ENCODE measurements around the gene WASHC1.
"Not testable (repeated sequence)": the region's sequence is repeated elsewhere in the genome, so short reads cannot be mapped to it uniquely, and the experiment has no call there.

Gene WASHC1, protein sequence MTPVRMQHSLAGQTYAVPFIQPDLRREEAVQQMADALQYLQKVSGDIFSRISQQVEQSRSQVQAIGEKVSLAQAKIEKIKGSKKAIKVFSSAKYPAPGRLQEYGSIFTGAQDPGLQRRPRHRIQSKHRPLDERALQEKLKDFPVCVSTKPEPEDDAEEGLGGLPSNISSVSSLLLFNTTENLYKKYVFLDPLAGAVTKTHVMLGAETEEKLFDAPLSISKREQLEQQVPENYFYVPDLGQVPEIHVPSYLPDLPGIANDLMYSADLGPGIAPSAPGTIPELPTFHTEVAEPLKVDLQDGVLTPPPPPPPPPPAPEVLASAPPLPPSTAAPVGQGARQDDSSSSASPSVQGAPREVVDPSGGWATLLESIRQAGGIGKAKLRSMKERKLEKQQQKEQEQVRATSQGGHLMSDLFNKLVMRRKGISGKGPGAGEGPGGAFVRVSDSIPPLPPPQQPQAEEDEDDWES

DNA sequence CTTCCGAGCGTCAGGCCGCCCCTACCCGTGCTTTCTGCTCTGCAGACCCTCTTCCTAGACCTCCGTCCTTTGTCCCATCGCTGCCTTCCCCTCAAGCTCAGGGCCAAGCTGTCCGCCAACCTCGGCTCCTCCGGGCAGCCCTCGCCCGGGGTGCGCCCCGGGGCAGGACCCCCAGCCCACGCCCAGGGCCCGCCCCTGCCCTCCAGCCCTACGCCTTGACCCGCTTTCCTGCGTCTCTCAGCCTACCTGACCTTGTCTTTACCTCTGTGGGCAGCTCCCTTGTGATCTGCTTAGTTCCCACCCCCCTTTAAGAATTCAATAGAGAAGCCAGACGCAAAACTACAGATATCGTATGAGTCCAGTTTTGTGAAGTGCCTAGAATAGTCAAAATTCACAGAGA is at the start of gene WASHC1:
Gene WASHC1, minus strand, starts transcription at position 101 of the 400 bp plus-strand sequence. CDS start 4,457 bp downstream, outside the sequence.
- not testable (repeated sequence) for DNase-seq

DNA sequence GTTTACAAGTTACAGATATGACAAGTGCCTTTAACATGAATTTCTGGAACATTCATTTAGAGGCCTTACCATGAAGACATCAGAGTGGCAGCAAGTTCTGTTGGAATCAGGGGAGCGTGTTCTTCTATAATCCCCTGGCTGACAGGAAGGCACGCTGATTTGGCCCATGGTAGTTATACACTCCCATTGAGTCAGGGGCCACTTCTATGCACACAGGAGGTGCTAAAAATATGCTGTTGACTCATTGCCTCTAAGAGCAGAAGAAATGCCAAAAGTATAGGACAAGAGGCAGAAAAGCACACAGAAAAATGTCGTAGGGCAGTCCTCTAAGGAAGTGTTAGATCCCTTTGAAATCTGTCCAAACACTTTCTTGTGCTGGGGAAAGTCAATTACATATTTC is 49.1 kb upstream of the WASHC1 start:
- not testable (repeated sequence) for DNase-seq

DNA sequence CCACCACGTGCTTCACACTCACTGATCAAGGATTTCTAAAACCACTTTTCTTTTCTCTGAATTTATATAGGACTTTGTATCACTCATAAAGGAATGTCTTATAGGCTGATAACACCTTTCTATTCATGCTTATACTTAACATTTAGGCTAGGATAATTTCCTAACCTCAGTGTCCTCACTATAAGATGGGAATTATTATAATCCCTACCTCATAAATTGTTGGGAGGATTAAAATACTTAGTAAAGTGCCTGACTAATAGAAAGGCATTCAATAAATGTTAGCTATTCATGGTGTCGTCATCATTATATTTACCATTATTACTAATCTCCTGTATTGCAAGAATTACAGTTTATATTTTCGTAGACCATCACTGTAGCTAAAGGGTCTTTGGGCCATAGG is 47.1 kb upstream of the WASHC1 start:
- DNase-seq: not testable (repeated sequence)

GRCh38 chr9:73900-74525 is 44.8 kb upstream of the WASHC1 start:
- DNase-seq: not testable (repeated sequence)

- DNase-seq: peak; percentile 27
Observed at GRCh38 chr9:73076-73899, 44.0 kb upstream of the WASHC1 start.

- DNase-seq: not testable (repeated sequence)
Observed at GRCh38 chr9:63031-63629, 33.9 kb upstream of the WASHC1 start.

DNA sequence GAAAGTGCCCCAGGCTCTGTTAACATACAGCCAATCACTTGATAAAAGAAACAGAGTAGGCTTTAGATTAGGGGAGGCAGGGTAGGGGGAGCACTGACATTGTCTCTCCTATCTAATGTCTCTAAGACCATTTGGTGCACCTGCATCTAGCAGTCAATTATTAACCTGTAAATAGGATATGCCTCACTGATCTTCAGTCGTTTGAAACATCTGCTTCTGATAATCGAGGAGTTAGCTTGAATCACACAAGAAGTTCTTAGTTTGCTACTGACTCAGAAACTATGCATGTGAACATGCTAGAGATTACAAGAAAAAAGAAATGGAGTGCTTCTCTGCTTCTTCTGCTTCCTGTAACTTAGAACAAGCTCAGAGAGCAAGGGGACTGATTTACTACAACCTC is 23.4 kb upstream of the WASHC1 start:
- DNase-seq: peak; percentile 38

GRCh38 chr9:48190-48842 is 19.1 kb upstream of the WASHC1 start:
- DNase-seq: not testable (repeated sequence)

DNA sequence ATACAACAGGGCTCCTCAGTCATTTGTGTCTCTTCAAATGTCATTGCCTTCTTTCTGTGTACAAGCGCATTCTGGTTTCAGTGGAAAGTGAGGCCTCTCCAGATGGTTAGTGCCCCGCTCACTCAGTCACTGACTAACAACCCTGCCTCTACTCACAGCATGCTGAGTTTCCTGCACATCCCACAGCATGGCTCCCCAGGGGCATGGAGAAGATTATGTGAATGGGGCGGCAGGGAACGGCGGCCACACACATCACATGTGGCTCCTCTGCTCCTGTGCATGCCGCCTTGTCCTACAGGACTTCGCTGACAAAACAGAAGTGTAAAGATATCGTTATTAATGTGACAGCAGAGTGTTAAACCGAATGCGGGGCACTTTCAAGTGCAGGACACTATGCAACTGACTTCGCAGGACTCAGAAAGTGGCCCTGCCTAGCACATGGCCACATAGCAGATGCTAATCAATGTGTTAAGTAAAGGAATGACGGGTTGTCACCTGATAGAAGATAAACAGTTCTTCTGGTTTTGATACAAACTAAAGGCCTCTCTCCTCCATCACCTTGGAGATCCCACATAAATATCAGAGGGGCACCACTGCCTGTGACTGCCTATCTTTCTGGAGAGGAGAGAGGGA is 17.5 kb upstream of the WASHC1 start:
- not testable (repeated sequence) for DNase-seq

DNA sequence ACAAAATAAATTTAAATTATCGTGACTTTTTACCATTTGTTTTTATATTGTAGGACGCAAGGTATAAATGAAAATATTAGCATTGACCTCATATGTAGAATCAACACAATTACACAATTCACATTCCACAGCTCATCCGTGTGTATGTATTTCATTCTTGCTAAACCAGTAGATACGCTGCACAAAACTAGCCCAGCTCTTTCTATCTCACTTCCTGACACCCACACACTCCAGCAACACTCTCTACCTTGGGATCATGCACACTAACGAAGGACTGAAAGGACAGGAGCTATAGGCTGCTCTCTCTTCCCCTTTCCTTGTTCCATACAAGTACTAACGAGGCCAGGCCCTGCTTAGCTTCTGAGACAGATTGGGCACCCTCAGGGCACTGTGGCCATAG is 16.9 kb upstream of the WASHC1 start:
- not testable (repeated sequence) for DNase-seq

DNA sequence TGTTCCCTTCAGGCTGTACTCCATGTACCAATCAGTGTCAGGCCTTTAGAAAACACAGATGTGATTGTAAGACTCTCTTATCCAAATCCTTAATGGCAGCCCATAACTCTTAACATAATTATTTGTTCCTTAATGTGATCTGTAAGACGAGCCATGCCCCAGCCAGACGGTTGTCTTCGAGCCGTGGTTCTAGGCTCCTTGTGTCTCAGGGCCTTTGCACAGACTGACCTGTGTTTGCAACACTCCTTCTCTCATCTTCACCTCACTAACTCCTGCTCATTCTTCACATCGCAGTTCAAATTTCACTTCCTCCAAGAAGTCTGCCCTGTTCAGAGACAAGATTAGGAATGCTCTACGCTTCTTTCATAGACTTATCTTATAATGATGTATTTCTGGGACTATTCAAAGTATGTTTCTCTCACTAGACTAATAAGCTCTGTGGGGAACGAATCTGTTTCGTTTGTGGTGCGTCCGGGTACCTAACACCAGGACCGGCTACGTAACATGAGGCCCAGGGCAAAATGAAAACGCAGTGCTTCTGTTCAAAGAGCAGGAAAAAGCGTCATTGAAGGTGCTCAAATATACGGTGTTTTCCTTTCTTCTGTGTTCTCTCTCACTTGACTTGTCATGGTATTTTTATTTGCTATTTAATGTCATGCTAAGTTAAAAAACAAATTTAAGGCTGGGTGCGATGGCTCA is 16.1 kb upstream of the WASHC1 start:
- not testable (repeated sequence) for DNase-seq

DNA sequence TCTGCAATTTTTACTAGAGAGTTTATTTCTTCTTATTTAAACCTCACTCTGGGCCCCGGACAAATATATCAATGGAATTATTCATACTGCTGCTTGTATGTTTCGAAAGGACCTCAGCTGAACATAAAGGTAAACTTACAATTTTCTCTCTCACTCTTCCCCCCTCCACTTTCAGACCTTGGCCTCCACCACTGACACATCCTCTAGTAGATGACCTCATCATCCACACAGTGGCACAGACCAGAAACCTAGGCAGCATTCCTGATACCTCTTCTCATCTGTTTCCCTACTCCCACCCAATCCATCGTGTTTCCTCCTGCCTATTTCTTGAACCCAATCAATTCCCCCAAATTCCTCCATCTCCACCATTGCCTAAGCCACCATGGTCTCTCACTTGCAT is 15.2 kb upstream of the WASHC1 start:
- DNase-seq: not testable (repeated sequence)

DNA sequence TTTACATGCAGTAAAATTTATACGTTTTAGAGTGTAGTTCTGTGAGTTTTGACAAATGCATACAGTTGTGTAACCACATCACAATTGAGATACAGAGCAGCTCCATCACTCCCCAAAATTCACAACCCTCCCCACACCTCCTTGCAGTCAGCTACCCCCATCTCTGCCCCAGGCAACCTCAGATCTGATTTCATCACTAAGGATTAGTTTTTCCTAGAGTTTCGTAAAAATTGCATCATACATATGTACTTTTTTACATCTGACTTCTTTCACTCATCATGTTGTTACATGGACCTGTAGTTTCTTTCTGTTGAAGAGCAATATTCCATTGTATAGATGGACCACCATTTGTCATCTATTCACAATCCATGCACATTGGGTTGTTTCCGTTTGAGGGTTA is 14.4 kb upstream of the WASHC1 start:
- not testable (repeated sequence) for DNase-seq

DNA sequence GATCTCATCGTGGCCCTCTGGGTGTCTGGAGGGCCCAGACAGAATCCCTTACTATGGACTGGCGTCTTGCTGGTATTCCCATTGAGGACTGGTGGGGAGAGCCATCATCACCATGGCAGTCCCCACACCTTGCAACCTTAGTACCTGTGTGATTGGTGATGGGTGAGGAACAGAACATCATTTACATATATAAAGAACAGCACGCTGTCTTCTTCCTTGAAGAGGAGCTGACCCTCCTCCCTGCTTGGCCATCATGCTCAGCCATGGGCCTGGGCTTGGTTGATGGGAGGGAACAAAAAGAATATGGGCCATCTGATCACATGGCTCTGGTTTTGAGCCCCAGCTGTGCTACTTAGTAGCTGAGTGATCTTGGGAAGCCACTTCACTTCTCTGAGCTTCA is 13.9 kb upstream of the WASHC1 start:
- not testable (repeated sequence) for DNase-seq

GRCh38 chr9:41819-42218 is 12.6 kb upstream of the WASHC1 start:
- not testable (repeated sequence) for DNase-seq

GRCh38 chr9:41261-41676 is 12.0 kb upstream of the WASHC1 start:
- DNase-seq: not testable (repeated sequence)

- not testable (repeated sequence) for DNase-seq
Observed at GRCh38 chr9:32308-32707, 3.1 kb upstream of the WASHC1 start.

- not testable (repeated sequence) for DNase-seq
Observed at GRCh38 chr9:28775-29174, 481 bp downstream of the WASHC1 start.

DNA sequence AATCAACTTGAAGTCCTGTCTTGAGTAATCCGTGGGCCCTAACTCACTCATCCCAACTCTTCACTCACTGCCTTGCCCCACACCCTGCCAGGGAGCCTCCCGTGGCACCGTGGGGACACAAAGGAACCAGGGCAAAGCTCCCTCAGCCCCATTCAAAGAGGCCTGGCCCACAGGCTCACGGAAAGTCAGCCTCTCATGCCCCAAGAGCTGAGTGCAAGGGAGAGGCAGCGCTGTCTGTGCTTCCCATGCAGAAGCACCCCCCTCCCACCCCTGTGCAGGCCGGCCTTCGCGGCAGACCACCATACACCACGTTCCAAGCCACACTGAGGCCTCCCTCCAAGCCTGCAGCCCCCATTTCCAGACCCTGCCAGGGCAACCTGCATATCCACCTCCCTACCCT is 7.6 kb downstream of the WASHC1 start:
- DNase-seq: not testable (repeated sequence)

DNA sequence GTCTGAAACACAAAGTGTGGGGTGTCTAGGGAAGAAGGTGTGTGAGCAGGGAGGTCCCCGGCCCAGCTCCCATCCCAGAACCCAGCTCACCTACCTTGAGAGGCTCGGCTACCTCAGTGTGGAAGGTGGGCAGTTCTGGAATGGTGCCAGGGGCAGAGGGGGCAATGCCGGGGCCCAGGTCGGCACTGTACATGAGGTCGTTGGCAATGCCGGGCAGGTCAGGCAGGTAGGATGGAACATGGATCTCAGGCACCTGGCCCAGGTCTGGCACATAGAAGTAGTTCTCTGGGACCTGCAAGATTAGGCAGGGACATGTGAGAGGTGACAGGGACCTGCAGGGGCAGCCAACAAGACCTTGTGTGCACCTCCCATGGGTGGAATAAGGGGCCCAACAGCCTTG is 12.4 kb downstream of the WASHC1 start:
- DNase-seq: not testable (repeated sequence)

Data from NCI-H2171 treated with DMSO at 0.1 percent for 48 hours (cell line).